Measurements from ENCODE around the gene RESP18. TPM values are rescaled to one million over a fixed set of nuclear protein-coding genes. Genes with fewer than 3 reads are reported as not detected.

The RESP18 gene
- polyA plus RNA-seq (2012; ENCODE audit: insufficient read depth, insufficient read length): not detected

GRCh38 chr2:219332542-219332941 lies at the start of gene RESP18:
TSS of gene RESP18 (minus strand) at chr2:219332744.
- no peak within 1 kb of the TSS for H3K4me3 ChIP-seq (ENCODE audit: low read length)

GRCh38 chr2:219381448-219381847 lies 48.9 kb upstream of the RESP18 start:
- no peak overlapping the region for H3K4me3 ChIP-seq (ENCODE audit: low read length)
- no peak for DNase-seq (ENCODE audit: low read depth, low spot score)

More at GRCh38 chr2:219332542-219332941, at the start of gene RESP18:
- no peak for DNase-seq (ENCODE audit: low read depth, low spot score)

GRCh38 chr2:219380926-219381325 lies 48.4 kb upstream of the RESP18 start:
- no peak for DNase-seq (ENCODE audit: low read depth, low spot score)
- no peak overlapping the region for H3K4me3 ChIP-seq (ENCODE audit: low read length)

GRCh38 chr2:219378163-219378851 lies 45.8 kb upstream of the RESP18 start:
- no peak for DNase-seq (ENCODE audit: low read depth, low spot score)
- no peak overlapping the region for H3K4me3 ChIP-seq (ENCODE audit: low read length)

GRCh38 chr2:219369447-219369861 lies 36.9 kb upstream of the RESP18 start:
- DNase-seq (ENCODE audit: low read depth, low spot score): no peak

GRCh38 chr2:219368690-219369191 lies 36.2 kb upstream of the RESP18 start:
- no peak for DNase-seq (ENCODE audit: low read depth, low spot score)
- no peak overlapping the region for H3K4me3 ChIP-seq (ENCODE audit: low read length)

More at GRCh38 chr2:219369447-219369861, 36.9 kb upstream of the RESP18 start:
- H3K4me3 ChIP-seq (ENCODE audit: low read length): no peak overlapping the region

- no peak for DNase-seq (ENCODE audit: low read depth, low spot score)
- no peak overlapping the region for H3K4me3 ChIP-seq (ENCODE audit: low read length)
Measured at GRCh38 chr2:219362524-219363164, 30.1 kb upstream of the RESP18 start.

GRCh38 chr2:219362072-219362471 lies 29.5 kb upstream of the RESP18 start:
- no peak overlapping the region for H3K4me3 ChIP-seq (ENCODE audit: low read length)
- no peak for DNase-seq (ENCODE audit: low read depth, low spot score)

GRCh38 chr2:219358170-219359075 lies 25.9 kb upstream of the RESP18 start:
- no peak for DNase-seq (ENCODE audit: low read depth, low spot score)
- no peak overlapping the region for H3K4me3 ChIP-seq (ENCODE audit: low read length)

GRCh38 chr2:219356834-219357233 lies 24.3 kb upstream of the RESP18 start:
- H3K4me3 ChIP-seq (ENCODE audit: low read length): no peak overlapping the region
- DNase-seq (ENCODE audit: low read depth, low spot score): no peak

- no peak for DNase-seq (ENCODE audit: low read depth, low spot score)
- no peak overlapping the region for H3K4me3 ChIP-seq (ENCODE audit: low read length)
Measured at GRCh38 chr2:219354582-219354981, 22.0 kb upstream of the RESP18 start.

- no peak for DNase-seq (ENCODE audit: low read depth, low spot score)
- no peak overlapping the region for H3K4me3 ChIP-seq (ENCODE audit: low read length)
Measured at GRCh38 chr2:219353129-219353528, 20.6 kb upstream of the RESP18 start.

- peak; percentile 47 for DNase-seq (ENCODE audit: low read depth, low spot score)
- H3K4me3 ChIP-seq (ENCODE audit: low read length): no peak overlapping the region
Measured at GRCh38 chr2:219352448-219353023, 20.0 kb upstream of the RESP18 start.

GRCh38 chr2:219350710-219351221 lies 18.2 kb upstream of the RESP18 start:
- no peak for DNase-seq (ENCODE audit: low read depth, low spot score)
- H3K4me3 ChIP-seq (ENCODE audit: low read length): no peak overlapping the region

GRCh38 chr2:219350215-219350614 lies 17.7 kb upstream of the RESP18 start:
- H3K4me3 ChIP-seq (ENCODE audit: low read length): no peak overlapping the region
- no peak for DNase-seq (ENCODE audit: low read depth, low spot score)

- DNase-seq (ENCODE audit: low read depth, low spot score): no peak
- no peak overlapping the region for H3K4me3 ChIP-seq (ENCODE audit: low read length)
Measured at GRCh38 chr2:219344751-219345430, 12.3 kb upstream of the RESP18 start.

GRCh38 chr2:219335373-219335786 lies 2.8 kb upstream of the RESP18 start:
- H3K4me3 ChIP-seq (ENCODE audit: low read length): no peak overlapping the region

GRCh38 chr2:219334076-219334475 lies 1.5 kb upstream of the RESP18 start:
- H3K4me3 ChIP-seq (ENCODE audit: low read length): no peak overlapping the region
- DNase-seq (ENCODE audit: low read depth, low spot score): no peak

More at GRCh38 chr2:219335373-219335786, 2.8 kb upstream of the RESP18 start:
- DNase-seq (ENCODE audit: low read depth, low spot score): no peak
